Bronchial epithelial cell (primary cell): Measurements from ENCODE around the gene NELL2. TPM values are rescaled to one million over a fixed set of nuclear protein-coding genes. Genes with fewer than 3 reads are reported as not detected.

ENCODE experiments used
- DNase-seq: peaks from one replicate; pipeline ENCODE4 v3.0.0-alpha.2; 2010; ENCODE audit warnings: low read depth
- FAIRE-seq: peaks from 2 replicates; lab custom pipeline; 2011; peaks lifted over from hg19 to GRCh38; lab: Jason Lieb, UNC
- H3K27me3 ChIP-seq: 2 replicates; pipeline ENCODE4 v1.5.1; 2011; ENCODE audit warnings: low read length; ENCODE audit not compliant: control insufficient read depth, insufficient read depth
- H3K36me3 ChIP-seq: 2 replicates; pipeline ENCODE4 v1.5.1; 2011; ENCODE audit warnings: low read length; ENCODE audit not compliant: control insufficient read depth, insufficient read depth
- H3K4me3 ChIP-seq: 2 replicates; pipeline ENCODE4 v1.5.1; 2011; ENCODE audit warnings: mild to moderate bottlenecking, low read depth, low read length, control low read depth
- total RNA-seq: library from RNA; depleted of rRNA; stranded (reverse); fragments of >200 nt; gene quantifications from 2 replicates; pipeline ENCODE4 v1.2.1, GENCODE V29; 2014
- TF ChIP-seq, protein P1 (sequence below): IDR thresholded peaks from 2 replicates; pipeline ENCODE4 v1.5.1; 2011; ENCODE audit warnings: mild to moderate bottlenecking, moderate library complexity, low read length, control low read depth, inconsistent platforms; ENCODE audit not compliant: insufficient read depth, severe bottlenecking

NELL2 gene
- total RNA-seq, 1 donor from 2014 or later: not detected

GRCh38 chr12:44459569-44459968, 416.5 kb downstream of the NELL2 start:
- TF ChIP-seq, protein P1, sequence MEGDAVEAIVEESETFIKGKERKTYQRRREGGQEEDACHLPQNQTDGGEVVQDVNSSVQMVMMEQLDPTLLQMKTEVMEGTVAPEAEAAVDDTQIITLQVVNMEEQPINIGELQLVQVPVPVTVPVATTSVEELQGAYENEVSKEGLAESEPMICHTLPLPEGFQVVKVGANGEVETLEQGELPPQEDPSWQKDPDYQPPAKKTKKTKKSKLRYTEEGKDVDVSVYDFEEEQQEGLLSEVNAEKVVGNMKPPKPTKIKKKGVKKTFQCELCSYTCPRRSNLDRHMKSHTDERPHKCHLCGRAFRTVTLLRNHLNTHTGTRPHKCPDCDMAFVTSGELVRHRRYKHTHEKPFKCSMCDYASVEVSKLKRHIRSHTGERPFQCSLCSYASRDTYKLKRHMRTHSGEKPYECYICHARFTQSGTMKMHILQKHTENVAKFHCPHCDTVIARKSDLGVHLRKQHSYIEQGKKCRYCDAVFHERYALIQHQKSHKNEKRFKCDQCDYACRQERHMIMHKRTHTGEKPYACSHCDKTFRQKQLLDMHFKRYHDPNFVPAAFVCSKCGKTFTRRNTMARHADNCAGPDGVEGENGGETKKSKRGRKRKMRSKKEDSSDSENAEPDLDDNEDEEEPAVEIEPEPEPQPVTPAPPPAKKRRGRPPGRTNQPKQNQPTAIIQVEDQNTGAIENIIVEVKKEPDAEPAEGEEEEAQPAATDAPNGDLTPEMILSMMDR: no peak
- Histone ChIP-seq H3K27me3 (no peaks in the 10 kb centered on the region), H3K4me3 (no peak overlapping the region), H3K36me3 (no peaks in the 10 kb centered on the region)
- no peak for DNase-seq
- FAIRE-seq: no peak

Other genes with a start within 250 kb of the NELL2 start
- not detected in 2 replicates for gene DBX2, start 174.8 kb upstream of the NELL2 start, total RNA-seq